CD14-positive monocyte (primary cell): ENCODE results near the gene SPRING1. TPM values are rescaled to one million over a fixed set of nuclear protein-coding genes. Genes with fewer than 3 reads are reported as not detected.
"Not testable (repeated sequence)": the region's sequence is repeated elsewhere in the genome, so short reads cannot be mapped to it uniquely, and the experiment has no call there.

ENCODE experiments used
- DNase-seq, 3 donors: peaks; one replicate each; pipeline ENCODE4 v3.0.0-alpha.2; 2011 to 2022
- H2AFZ ChIP-seq: 2 replicates; pipeline ENCODE4 v1.6.0; 2012; ENCODE audit warnings: mild to moderate bottlenecking, low read depth, low read length, inconsistent platforms; ENCODE audit not compliant: insufficient read depth, poor library complexity, severe bottlenecking
- H3K27ac ChIP-seq, 2 donors: 1 replicate in 1 of 2; 2 replicates in 1 of 2; pipeline ENCODE4 v1.5.1; 2012 to 2013; ENCODE audit warnings: low read length in 2 of 2, control low read depth in 1 of 2, inconsistent platforms in 1 of 2, low read depth in 1 of 2, mild to moderate bottlenecking in 1 of 2
- H3K27me3 ChIP-seq, 2 donors: one replicate each; pipeline versions ENCODE4 v1.6.0 to v1.6.1; 2011 to 2013; ENCODE audit warnings: low read length in 2 of 2; ENCODE audit not compliant: control insufficient read depth in 2 of 2, insufficient read depth in 2 of 2
- H3K36me3 ChIP-seq, 2 donors: replicated peaks in 1 of 2; 1 replicate in 1 of 2; 2 replicates in 1 of 2; pipeline versions ENCODE4 v1.5.1 to v1.6.1; 2012 to 2013; ENCODE audit warnings: low read length in 2 of 2, control low read depth in 1 of 2, inconsistent platforms in 1 of 2, mild to moderate bottlenecking in 1 of 2; ENCODE audit not compliant: insufficient read depth in 2 of 2, control insufficient read depth in 1 of 2
- H3K4me1 ChIP-seq, 2 donors: 1 replicate in 1 of 2; 2 replicates in 1 of 2; pipeline versions ENCODE4 v1.5.1 to v1.6.1; 2012 to 2013; ENCODE audit warnings: low read length in 2 of 2, control low read depth in 1 of 2, inconsistent platforms in 1 of 2, mild to moderate bottlenecking in 1 of 2, moderate library complexity in 1 of 2; ENCODE audit not compliant: insufficient read depth in 2 of 2, control insufficient read depth in 1 of 2
- H3K4me2 ChIP-seq: replicated peaks from 2 replicates; pipeline ENCODE3; 2012; ENCODE audit warnings: low read length, moderate library complexity, mild to moderate bottlenecking; ENCODE audit not compliant: poor library complexity, severe bottlenecking; ENCODE audit errors: extremely low read depth
- H3K4me3 ChIP-seq, 3 experiments: fragments of 200-600 bp in 1 of 3; sonication (generic) in 1 of 3; replicated peaks in 1 of 3; 1 replicate in 2 of 3; 2 replicates in 1 of 3; pipeline ENCODE4 v1.5.1; 2011 to 2013; ENCODE audit warnings: low read length in 3 of 3, mild to moderate bottlenecking in 3 of 3, control low read depth in 2 of 3, low read depth in 2 of 3, inconsistent platforms in 1 of 3, moderate library complexity in 1 of 3
- H3K79me2 ChIP-seq: 2 replicates; pipeline ENCODE4 v1.6.0; 2012; ENCODE audit warnings: mild to moderate bottlenecking, control low read depth, inconsistent platforms, low read length, moderate library complexity; ENCODE audit not compliant: insufficient read depth
- H3K9ac ChIP-seq: 2 replicates; pipeline ENCODE4 v1.6.0; 2017; ENCODE audit warnings: low read length, mild to moderate bottlenecking; ENCODE audit not compliant: insufficient read depth, poor library complexity, severe bottlenecking
- H3K9me3 ChIP-seq, 2 donors: replicated peaks in 1 of 2; 1 replicate in 1 of 2; 2 replicates in 1 of 2; pipeline versions ENCODE4 v1.5.1 to v1.6.1; 2012 to 2013; ENCODE audit warnings: low read length in 2 of 2, control low read depth in 1 of 2; ENCODE audit not compliant: control insufficient read depth in 1 of 2, insufficient read depth in 1 of 2
- H4K20me1 ChIP-seq: 2 replicates; pipeline ENCODE4 v1.6.0; 2012; ENCODE audit warnings: mild to moderate bottlenecking, low read length, control low read depth, moderate library complexity; ENCODE audit not compliant: insufficient read depth
- H3K27ac Mint-ChIP-seq, 7 donors: one replicate each; pipeline ENCODE4 v1.8.0; 2020; ENCODE audit warnings: mild to moderate bottlenecking in 7 of 7, mixed read lengths in 7 of 7, moderate library complexity in 6 of 7, inconsistent platforms in 2 of 7
- H3K27me3 Mint-ChIP-seq, 3 donors: one replicate each; pipeline ENCODE4 v1.8.0; 2021 to 2022; ENCODE audit warnings: low read depth in 3 of 3, mild to moderate bottlenecking in 3 of 3, mixed read lengths in 3 of 3, moderate library complexity in 3 of 3, inconsistent platforms in 1 of 3
- H3K36me3 Mint-ChIP-seq, 2 donors: one replicate each; pipeline ENCODE4 v1.8.0; 2020; ENCODE audit warnings: mixed read lengths in 2 of 2, inconsistent platforms in 1 of 2, mild to moderate bottlenecking in 1 of 2
- H3K4me1 Mint-ChIP-seq: one replicate; pipeline ENCODE4 v1.8.0; 2020; ENCODE audit warnings: mild to moderate bottlenecking, mixed read lengths
- H3K4me3 Mint-ChIP-seq, 2 donors: one replicate each; pipeline ENCODE4 v1.8.0; 2020; ENCODE audit warnings: mild to moderate bottlenecking in 2 of 2, mixed read lengths in 2 of 2, moderate library complexity in 1 of 2
- H3K9me3 Mint-ChIP-seq, 7 donors: one replicate each; pipeline ENCODE4 v1.8.0; 2020 to 2022; ENCODE audit warnings: mixed read lengths in 7 of 7, mild to moderate bottlenecking in 6 of 7, moderate library complexity in 6 of 7, inconsistent platforms in 2 of 7
- WGBS: methylation state at CpG from one replicate; pipeline ENCODE4 v1.1.5; 2013; ENCODE audit warnings: missing lambda C conversion rate; ENCODE audit not compliant: insufficient coverage; 5-methylcytosine and 5-hydroxymethylcytosine counted together
- intact Hi-C, 2 donors: fragments of 100-400 bp; cut with micrococcal nuclease; formaldehyde crosslinking; loops; one replicate each; pipeline versions ENCODE4 v1.15.0 to v1.15.1; 2023
- polyA plus RNA-seq, 3 donors: library from polyadenylated mRNA; depleted of rRNA in 1 of 3; unstranded in 2 of 3; stranded (reverse) in 1 of 3; fragments of 300-500 nt in 2 of 3; fragments of >200 nt in 1 of 3; fragmentation: Illumina TruSeq in 2 of 3; gene quantifications; 1 replicate in 2 of 3; 2 replicates in 1 of 3; pipeline ENCODE4 v1.2.3, GENCODE V29; 2012 to 2021
- TF ChIP-seq, protein P1 (sequence below): fragments of 200-600 bp; IDR thresholded peaks from one replicate; pipeline ENCODE4 v1.8.0; 2022; ENCODE audit warnings: antibody characterized with exemption, mild to moderate bottlenecking

The SPRING1 gene
- polyA plus RNA-seq, 3 donors: 6.3 to 19.3 (median 15.6) TPM

DNA sequence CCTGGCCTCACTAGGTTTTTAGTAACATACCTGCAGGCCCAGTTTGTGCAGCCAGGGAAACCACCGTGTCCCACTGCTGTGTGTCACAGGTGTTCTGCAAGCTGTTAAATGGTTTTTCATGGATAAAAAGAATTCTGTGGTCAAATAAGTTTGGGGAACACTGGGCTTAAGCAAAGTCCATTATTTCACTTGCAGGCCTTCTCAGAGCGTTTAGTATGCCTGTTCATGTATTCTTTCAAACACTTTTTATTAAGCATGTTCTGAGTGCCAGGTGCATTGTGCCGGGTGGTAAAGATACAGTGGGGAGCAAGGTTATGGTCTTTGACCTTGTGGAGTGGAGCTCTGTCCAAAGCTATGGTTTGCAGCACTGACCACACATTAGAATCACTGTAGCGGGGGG lies 7.7 kb upstream of the SPRING1 start:
- Histone ChIP-seq H3K4me3 (no peak overlapping the region), H3K27me3 (no peaks in the 10 kb centered on the region), H4K20me1 (no peaks in the 10 kb centered on the region), H3K4me1 (no peaks in the 10 kb centered on the region), H2AFZ (no peak overlapping the region), H3K36me3 (no peaks in the 10 kb centered on the region), H3K79me2 (no peaks in the 10 kb centered on the region), H3K27ac (no peak overlapping the region), H3K4me2 (no peak overlapping the region), H3K9ac (no peak overlapping the region), H3K9me3 (no peaks in the 10 kb centered on the region)
- Mint-ChIP-seq H3K27me3 (peaks cover 6 to 9% (median 7%) of the 10 kb centered on the region in 3 donors), H3K9me3 (no peaks in the 10 kb centered on the region), H3K4me1 (no peaks in the 10 kb centered on the region), H3K36me3 (no peaks in the 10 kb centered on the region), H3K27ac (no peak overlapping the region), H3K4me3 (no peak overlapping the region)
- TF ChIP-seq, protein P1, sequence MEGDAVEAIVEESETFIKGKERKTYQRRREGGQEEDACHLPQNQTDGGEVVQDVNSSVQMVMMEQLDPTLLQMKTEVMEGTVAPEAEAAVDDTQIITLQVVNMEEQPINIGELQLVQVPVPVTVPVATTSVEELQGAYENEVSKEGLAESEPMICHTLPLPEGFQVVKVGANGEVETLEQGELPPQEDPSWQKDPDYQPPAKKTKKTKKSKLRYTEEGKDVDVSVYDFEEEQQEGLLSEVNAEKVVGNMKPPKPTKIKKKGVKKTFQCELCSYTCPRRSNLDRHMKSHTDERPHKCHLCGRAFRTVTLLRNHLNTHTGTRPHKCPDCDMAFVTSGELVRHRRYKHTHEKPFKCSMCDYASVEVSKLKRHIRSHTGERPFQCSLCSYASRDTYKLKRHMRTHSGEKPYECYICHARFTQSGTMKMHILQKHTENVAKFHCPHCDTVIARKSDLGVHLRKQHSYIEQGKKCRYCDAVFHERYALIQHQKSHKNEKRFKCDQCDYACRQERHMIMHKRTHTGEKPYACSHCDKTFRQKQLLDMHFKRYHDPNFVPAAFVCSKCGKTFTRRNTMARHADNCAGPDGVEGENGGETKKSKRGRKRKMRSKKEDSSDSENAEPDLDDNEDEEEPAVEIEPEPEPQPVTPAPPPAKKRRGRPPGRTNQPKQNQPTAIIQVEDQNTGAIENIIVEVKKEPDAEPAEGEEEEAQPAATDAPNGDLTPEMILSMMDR: no peak
- no peak for DNase-seq
- 100% methylated on average over 1 of the region's 4 CpGs for WGBS
- intact Hi-C loops: no loop called here

GRCh38 chr12:116744766-116745165 lies 6.9 kb upstream of the SPRING1 start:
- H3K9me3 ChIP-seq: no peaks in the 10 kb centered on the region
- H3K27ac ChIP-seq: no peak overlapping the region
- intact Hi-C loops: no loop called here
- Mint-ChIP-seq H3K27ac (no peak overlapping the region), H3K4me1 (no peaks in the 10 kb centered on the region), H3K9me3 (no peaks in the 10 kb centered on the region), H3K36me3 (no peaks in the 10 kb centered on the region), H3K4me3 (no peak overlapping the region), H3K27me3 (peaks cover 6 to 9% (median 8%) of the 10 kb centered on the region in 3 donors)
- H3K9ac ChIP-seq: no peak overlapping the region
- H3K4me3 ChIP-seq: no peak overlapping the region
- 63% methylated on average over 1 of the region's 3 CpGs for WGBS
- no peak overlapping the region for H2AFZ ChIP-seq
- H3K4me2 ChIP-seq: no peak overlapping the region
- no peaks in the 10 kb centered on the region for H3K4me1 ChIP-seq
- no peaks in the 10 kb centered on the region for H3K36me3 ChIP-seq
- TF ChIP-seq, protein P1: no peak
- no peaks in the 10 kb centered on the region for H3K27me3 ChIP-seq
- no peaks in the 10 kb centered on the region for H3K79me2 ChIP-seq
- H4K20me1 ChIP-seq: no peaks in the 10 kb centered on the region
- DNase-seq: no peak

DNA sequence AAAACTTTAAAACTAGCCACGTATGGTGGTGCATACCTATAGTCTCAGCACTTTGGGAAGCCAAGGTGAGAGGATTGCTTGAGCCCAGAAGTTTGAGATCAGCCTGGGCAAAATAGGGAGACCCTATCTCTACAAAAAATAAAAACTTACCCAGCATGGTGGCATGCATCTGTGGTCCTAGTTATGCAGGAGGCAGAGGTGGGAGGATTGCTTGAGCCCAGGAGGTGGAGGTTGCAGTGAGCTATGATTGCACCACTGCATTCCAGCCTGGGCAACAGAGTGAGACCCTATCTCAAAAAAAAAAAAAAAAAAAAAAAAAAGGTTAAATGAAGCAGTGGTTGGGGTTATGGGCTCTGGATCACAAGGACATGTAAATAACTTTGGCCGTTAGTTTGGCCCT lies 4.9 kb upstream of the SPRING1 start:
- H3K4me3 ChIP-seq, H3K4me2 ChIP-seq, H3K9ac ChIP-seq, H3K9me3 Mint-ChIP-seq, H3K36me3 Mint-ChIP-seq, DNase-seq, H3K9me3 ChIP-seq, H4K20me1 ChIP-seq, H3K4me1 Mint-ChIP-seq, H3K27ac ChIP-seq, H3K27me3 ChIP-seq, H3K4me3 Mint-ChIP-seq, H3K36me3 ChIP-seq, H3K79me2 ChIP-seq, H2AFZ ChIP-seq, intact Hi-C loops, H3K4me1 ChIP-seq, H3K27ac Mint-ChIP-seq: not testable (repeated sequence)
- WGBS: no CpG with 5 or more reads among the region's 2 CpGs
- H3K27me3 Mint-ChIP-seq: peaks cover 6 to 15% (median 13%) of the 10 kb centered on the region in 3 donors
